PC-9 (cell line): ENCODE data around the gene TOPORS.

ENCODE experiments used
- EZH2 ChIP-seq: fragments of 200-600 bp; sonication (generic); IDR thresholded peaks from 2 replicates; pipeline ENCODE4 v1.8.0; 2017; ENCODE audit warnings: antibody characterized with exemption, low read depth
- TF ChIP-seq, protein P1 (sequence below): fragments of 200-600 bp; sonication (generic); conservative IDR thresholded peaks from 2 replicates; pipeline ENCODE4 v1.6.1; 2017; ENCODE audit warnings: mixed run types, antibody characterized with exemption, mild to moderate bottlenecking, moderate library complexity

DNA sequence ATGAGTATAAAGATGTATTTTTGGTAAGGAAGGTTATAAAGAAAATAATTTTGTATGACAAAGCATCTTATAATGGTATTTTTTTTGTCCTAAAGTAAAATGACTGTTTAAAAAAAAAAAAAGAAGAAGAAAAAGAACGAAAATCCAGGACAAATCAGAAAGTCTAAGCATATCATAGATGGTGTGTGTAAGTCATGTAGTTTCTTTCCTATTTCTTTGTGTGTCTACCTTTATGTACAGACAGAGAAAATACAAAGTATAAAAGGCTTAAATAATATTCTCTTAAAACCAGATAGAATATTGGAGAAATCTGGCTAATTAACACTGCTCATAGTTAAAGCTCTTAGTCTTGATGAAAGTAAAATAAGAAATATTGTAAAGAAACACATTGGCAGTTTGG, 34.1 kb downstream of the TOPORS start:
- TF ChIP-seq, protein P1, sequence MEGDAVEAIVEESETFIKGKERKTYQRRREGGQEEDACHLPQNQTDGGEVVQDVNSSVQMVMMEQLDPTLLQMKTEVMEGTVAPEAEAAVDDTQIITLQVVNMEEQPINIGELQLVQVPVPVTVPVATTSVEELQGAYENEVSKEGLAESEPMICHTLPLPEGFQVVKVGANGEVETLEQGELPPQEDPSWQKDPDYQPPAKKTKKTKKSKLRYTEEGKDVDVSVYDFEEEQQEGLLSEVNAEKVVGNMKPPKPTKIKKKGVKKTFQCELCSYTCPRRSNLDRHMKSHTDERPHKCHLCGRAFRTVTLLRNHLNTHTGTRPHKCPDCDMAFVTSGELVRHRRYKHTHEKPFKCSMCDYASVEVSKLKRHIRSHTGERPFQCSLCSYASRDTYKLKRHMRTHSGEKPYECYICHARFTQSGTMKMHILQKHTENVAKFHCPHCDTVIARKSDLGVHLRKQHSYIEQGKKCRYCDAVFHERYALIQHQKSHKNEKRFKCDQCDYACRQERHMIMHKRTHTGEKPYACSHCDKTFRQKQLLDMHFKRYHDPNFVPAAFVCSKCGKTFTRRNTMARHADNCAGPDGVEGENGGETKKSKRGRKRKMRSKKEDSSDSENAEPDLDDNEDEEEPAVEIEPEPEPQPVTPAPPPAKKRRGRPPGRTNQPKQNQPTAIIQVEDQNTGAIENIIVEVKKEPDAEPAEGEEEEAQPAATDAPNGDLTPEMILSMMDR = no peak
- no peak for TF ChIP-seq EZH2
